ENCODE results near the gene GPR183.

The GPR183 gene

GRCh38 chr13:99339736-99340397, 32.7 kb upstream of the GPR183 start:
- DNase-seq (ENCODE audit: low spot score), result peak; percentile 76

GRCh38 chr13:99339230-99339721, 32.1 kb upstream of the GPR183 start:
- no peak for DNase-seq (ENCODE audit: low spot score)

- DNase-seq (ENCODE audit: low spot score), result no peak
Observed at GRCh38 chr13:99335603-99336002, 28.4 kb upstream of the GPR183 start.

GRCh38 chr13:99335087-99335486, 27.9 kb upstream of the GPR183 start:
- DNase-seq (ENCODE audit: low spot score), result no peak

GRCh38 chr13:99334221-99334620, 27.0 kb upstream of the GPR183 start:
- DNase-seq (ENCODE audit: low spot score), result no peak

DNA sequence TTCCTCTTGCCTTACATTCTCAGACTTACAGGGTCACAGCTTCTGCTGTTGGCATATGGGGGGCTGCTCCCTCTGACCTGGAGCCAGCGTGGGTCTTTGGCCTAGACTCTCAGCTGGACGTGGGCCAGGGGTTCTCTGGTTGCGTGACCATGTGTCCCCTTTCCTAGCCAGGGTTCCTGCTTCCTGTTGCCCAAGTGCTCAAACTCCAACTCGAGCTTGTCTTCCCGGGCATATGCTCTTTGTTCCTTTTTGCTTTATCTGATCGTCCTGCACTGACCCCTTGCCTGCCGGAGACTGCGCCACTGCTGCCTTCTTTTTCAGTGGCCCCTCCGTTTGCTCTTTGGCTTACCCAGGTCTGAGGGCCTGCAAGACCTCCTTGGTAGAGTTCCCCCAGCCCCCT, 25.3 kb upstream of the GPR183 start:
- DNase-seq (ENCODE audit: low spot score), result no peak

- DNase-seq (ENCODE audit: low spot score), result no peak
Observed at GRCh38 chr13:99331881-99332293, 24.7 kb upstream of the GPR183 start.

GRCh38 chr13:99330942-99331341, 23.7 kb upstream of the GPR183 start:
- no peak for DNase-seq (ENCODE audit: low spot score)

DNA sequence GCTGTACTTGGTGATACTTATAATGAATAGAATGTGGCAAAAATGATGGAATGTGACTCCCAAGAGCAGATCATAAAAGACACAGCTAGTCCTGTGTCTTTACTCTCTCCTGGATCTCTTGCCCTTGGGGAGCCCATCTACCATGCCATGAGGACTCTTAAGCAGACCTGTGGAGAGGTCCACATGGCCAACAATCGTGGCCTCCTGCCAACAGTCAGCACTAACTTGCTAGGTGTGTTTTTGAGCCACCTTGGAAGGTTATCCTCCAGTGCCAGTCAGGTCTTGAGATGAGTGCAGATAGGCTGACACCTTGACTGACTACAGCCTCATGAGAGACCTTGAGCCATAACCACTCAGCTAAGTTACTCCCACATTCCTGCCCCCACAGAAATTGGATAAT, 22.3 kb upstream of the GPR183 start:
- no peak for DNase-seq (ENCODE audit: low spot score)

- DNase-seq (ENCODE audit: low spot score), result no peak
Observed at GRCh38 chr13:99327761-99328160, 20.6 kb upstream of the GPR183 start.

DNA sequence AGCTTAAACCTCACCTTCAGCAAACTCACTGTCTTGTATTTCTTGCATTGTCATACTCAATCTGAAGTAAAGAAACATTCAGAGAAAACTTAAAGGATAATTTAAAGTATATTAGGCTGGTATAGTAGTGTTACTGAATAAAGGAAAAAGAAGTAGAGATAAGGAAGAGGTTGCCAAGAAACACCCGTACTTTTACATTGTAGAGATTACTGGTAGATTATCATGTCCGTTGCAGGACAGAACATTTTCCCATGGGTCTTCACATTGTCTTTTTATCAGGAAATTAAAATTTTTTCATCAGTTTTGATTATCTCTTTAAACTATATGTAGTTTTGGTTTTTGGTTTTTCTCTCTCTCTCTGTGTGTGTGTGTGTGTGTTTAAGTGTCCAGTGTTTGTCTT, 19.9 kb upstream of the GPR183 start:
- no peak for DNase-seq (ENCODE audit: low spot score)

- DNase-seq (ENCODE audit: low spot score), result no peak
Observed at GRCh38 chr13:99326012-99326411, 18.8 kb upstream of the GPR183 start.

- no peak for DNase-seq (ENCODE audit: low spot score)
Observed at GRCh38 chr13:99323488-99323887, 16.3 kb upstream of the GPR183 start.

- DNase-seq (ENCODE audit: low spot score), result peak; percentile 83
Observed at GRCh38 chr13:99322297-99323103, 15.3 kb upstream of the GPR183 start.

DNA sequence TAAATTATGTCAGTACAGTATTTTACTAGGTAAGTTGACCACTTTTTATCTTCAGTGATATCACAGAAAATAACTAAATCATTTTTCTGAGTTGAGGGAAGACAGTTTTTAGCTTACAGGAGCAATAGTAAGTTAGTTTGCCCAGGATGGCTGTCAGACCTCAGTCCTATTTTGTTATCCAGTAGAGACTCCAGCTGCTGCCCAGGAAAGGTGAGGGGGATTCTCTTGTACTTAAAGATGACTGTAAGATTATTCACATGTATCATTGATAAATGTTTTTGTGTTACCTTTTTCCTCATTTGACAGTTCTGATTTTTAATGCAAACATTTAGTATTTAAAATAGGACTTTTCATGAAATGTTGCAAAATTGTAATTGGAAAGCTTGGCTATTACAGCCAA, 14.5 kb upstream of the GPR183 start:
- no peak for DNase-seq (ENCODE audit: low spot score)

GRCh38 chr13:99320693-99321481, 13.7 kb upstream of the GPR183 start:
- peak; percentile 92 for DNase-seq (ENCODE audit: low spot score)

- no peak for DNase-seq (ENCODE audit: low spot score)
Observed at GRCh38 chr13:99316657-99317256, 9.6 kb upstream of the GPR183 start.

- no peak for DNase-seq (ENCODE audit: low spot score)
Observed at GRCh38 chr13:99316224-99316623, 9.0 kb upstream of the GPR183 start.

DNA sequence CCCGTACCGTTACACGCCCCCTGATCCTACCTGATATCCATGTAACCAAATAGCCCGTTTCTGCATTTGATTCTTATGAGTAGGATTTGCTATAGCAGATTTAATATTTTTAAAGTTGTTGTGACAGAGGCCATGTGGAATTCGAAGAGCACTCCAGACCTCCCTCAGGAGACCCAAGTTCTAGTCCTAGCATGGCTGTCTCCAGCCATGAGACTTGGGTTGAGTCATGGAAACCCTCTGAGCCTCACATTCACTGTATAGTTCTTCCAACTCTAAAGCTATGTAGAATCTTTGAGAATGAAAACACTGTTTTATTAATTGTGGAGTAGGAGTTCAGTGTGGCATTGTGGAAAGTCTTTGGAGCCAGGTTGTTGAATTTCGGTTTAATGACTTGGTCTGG, 8.0 kb upstream of the GPR183 start:
- DNase-seq (ENCODE audit: low spot score), result no peak

DNA sequence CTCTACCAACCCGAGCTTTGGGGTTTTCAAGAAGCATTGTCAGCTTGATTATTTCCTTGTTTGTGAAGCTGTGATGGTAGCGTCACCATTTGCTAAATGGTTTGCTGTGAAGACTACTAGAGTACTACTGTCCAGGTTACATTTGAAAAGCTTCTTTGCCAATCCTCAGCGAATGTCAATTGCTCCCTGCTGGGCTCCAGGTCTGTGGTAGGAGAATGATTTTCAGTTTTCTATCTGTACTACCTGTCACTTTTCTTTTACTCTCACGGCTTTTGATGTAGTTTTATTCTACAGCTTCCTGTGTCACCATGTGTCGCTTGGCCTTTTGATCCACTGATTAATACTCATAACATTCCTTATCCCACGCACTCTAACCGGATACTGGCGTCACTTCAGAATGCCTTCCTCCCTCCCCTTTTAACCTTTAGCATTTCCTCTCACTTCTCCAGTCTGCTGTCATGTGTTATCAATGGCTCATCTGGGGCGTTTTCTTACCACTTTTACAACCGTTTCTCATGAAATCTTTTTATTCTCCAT, 7.5 kb upstream of the GPR183 start:
- peak; percentile 78 for DNase-seq (ENCODE audit: low spot score)

DNA sequence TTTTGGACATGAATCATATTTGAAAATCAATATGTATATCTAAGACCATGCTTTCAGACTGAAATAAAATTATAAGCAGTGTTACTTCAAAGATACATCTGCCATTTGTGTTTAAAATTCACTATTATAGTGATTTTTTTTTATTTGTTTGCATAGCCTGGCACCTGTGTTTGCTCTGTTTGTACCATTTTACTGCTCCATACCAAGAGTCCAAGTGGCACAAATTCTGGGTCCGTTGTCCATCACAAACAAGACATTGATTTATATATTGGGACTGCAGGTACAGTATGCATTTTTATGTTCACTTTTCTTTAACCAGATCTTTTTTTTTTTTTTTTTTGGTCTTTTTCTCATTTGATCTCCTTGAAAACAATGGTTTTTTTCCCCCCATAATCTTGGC, 6.7 kb upstream of the GPR183 start:
- DNase-seq (ENCODE audit: low spot score), result no peak

DNA sequence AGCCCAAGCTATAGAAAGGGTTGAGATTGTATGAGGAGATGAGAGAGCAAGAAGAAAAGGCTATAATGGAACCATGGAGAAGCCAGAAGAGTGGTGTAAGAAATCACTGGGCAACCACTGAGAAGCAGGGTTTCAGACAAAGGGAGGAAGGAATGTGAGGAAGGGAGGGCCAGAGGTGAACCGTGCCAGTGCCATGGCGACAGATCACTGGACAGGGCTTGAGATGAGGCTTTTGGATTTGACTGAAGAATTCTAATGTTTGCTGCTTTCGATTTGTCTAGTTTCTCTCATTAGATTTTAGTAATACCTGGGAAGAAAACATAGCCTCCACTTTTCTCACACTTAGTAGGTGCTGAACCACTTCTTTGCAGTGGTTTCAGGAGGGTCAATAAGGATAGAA, 6.3 kb upstream of the GPR183 start:
- no peak for DNase-seq (ENCODE audit: low spot score)

Data from CD4-positive, alpha-beta T cell treated with Interleukin-15 for 4 hours (primary cell).